ENCODE measurements around the gene PRTN3.

Gene PRTN3

GRCh38 chr19:896999-897398, 56.2 kb downstream of the PRTN3 start:
- in situ Hi-C loops (cut with HindIII; ENCODE audit: low sequenced_read_pairs): no loop called here

GRCh38 chr19:897442-898039, 56.7 kb downstream of the PRTN3 start:
- in situ Hi-C loops (cut with HindIII; ENCODE audit: low sequenced_read_pairs): no loop called here
